OCI-LY1 (cell line): Measurements from ENCODE around the gene ARHGEF37.

Experiments used
- H2AFZ ChIP-seq: fragments of 200-600 bp; sonication (generic), shearing (Covaris generic); 2 replicates; pipeline ENCODE4 v1.6.0; 2014; ENCODE audit warnings: antibody characterized with exemption, mild to moderate bottlenecking, low read length
- H3F3A ChIP-seq: fragments of 200-600 bp; sonication (generic), shearing (Covaris generic); 2 replicates; pipeline ENCODE4 v1.6.0; 2014; ENCODE audit warnings: mild to moderate bottlenecking, antibody characterized with exemption, low read length, moderate library complexity; ENCODE audit not compliant: insufficient read depth
- H3K27ac ChIP-seq: fragments of 200-600 bp; sonication (generic); 2 replicates; pipeline ENCODE4 v1.5.1; 2014; ENCODE audit warnings: low read length, mixed run types, mild to moderate bottlenecking, low read depth; ENCODE audit not compliant: poor library complexity, severe bottlenecking
- H3K27me3 ChIP-seq: fragments of 200-600 bp; sonication (generic); 2 replicates; pipeline ENCODE4 v1.6.0; 2014; ENCODE audit warnings: antibody characterized with exemption, mild to moderate bottlenecking, low read length, moderate library complexity; ENCODE audit not compliant: insufficient read depth
- H3K36me3 ChIP-seq: fragments of 200-600 bp; sonication (generic); 2 replicates; pipeline ENCODE4 v1.6.1; 2014; ENCODE audit warnings: mild to moderate bottlenecking, antibody characterized with exemption, low read length, moderate library complexity, mixed read lengths; ENCODE audit not compliant: insufficient read depth
- H3K4me1 ChIP-seq: fragments of 200-600 bp; sonication (generic); 2 replicates; pipeline ENCODE4 v1.5.1; 2014; ENCODE audit warnings: mild to moderate bottlenecking, low read length, moderate library complexity; ENCODE audit not compliant: insufficient read depth, severe bottlenecking
- H3K4me2 ChIP-seq: fragments of 200-600 bp; sonication (generic), shearing (Covaris generic); 2 replicates; pipeline ENCODE4 v1.6.1; 2014; ENCODE audit warnings: low read length
- H3K4me3 ChIP-seq: fragments of 200-600 bp; sonication (generic); 2 replicates; pipeline ENCODE4 v1.5.1; 2014; ENCODE audit warnings: low read length, low read depth, mild to moderate bottlenecking, mixed read lengths; ENCODE audit not compliant: poor library complexity, severe bottlenecking
- H3K79me2 ChIP-seq: fragments of 200-600 bp; shearing (Covaris generic); 2 replicates; pipeline ENCODE4 v1.6.1; 2016; ENCODE audit warnings: mixed run types, low read length, mixed read lengths; ENCODE audit not compliant: insufficient read depth
- H3K9ac ChIP-seq: fragments of 200-600 bp; sonication (generic), shearing (Covaris generic); 2 replicates; pipeline ENCODE4 v1.6.1; 2014; ENCODE audit warnings: mild to moderate bottlenecking, low read length, mixed read lengths
- H3K9me2 ChIP-seq: fragments of 200-600 bp; sonication (generic), shearing (Covaris generic); 2 replicates; pipeline ENCODE4 v1.6.1; 2014; ENCODE audit warnings: low read depth, mild to moderate bottlenecking, low read length, mixed read lengths
- H3K9me3 ChIP-seq: fragments of 200-600 bp; shearing (Covaris generic); 2 replicates; pipeline ENCODE4 v1.6.1; 2014; ENCODE audit warnings: low read length, mixed read lengths
- H4K20me1 ChIP-seq: fragments of 200-600 bp; sonication (generic), shearing (Covaris generic); 2 replicates; pipeline ENCODE4 v1.6.0; 2016; ENCODE audit warnings: mild to moderate bottlenecking, low read length; ENCODE audit not compliant: insufficient read depth
- EZH2 ChIP-seq: fragments of 200-600 bp; sonication (generic), shearing (Covaris generic); IDR thresholded peaks from 2 replicates; pipeline ENCODE4 v1.8.0; 2017; ENCODE audit warnings: borderline replicate concordance, mixed run types, mild to moderate bottlenecking, antibody characterized with exemption, low read length, moderate library complexity, mixed read lengths
- TF ChIP-seq, protein P1 (sequence below): fragments of 200-600 bp; sonication (generic), shearing (Covaris generic); IDR thresholded peaks from 2 replicates; pipeline ENCODE4 v1.5.1; 2017; ENCODE audit warnings: mild to moderate bottlenecking, antibody characterized with exemption, low read length, moderate library complexity, mixed read lengths

The ARHGEF37 gene

GRCh38 chr5:149604321-149604720 is 23.0 kb downstream of the ARHGEF37 start:
- Histone ChIP-seq H3K79me2 (no peaks in the 10 kb centered on the region), H4K20me1 (no peaks in the 10 kb centered on the region), H3K27me3 (no peaks in the 10 kb centered on the region), H3F3A (no peaks in the 10 kb centered on the region), H2AFZ (no peak overlapping the region), H3K27ac (no peak overlapping the region), H3K36me3 (no peaks in the 10 kb centered on the region), H3K9ac (no peak overlapping the region), H3K4me1 (peaks cover 16% of the 10 kb centered on the region), H3K9me3 (no peaks in the 10 kb centered on the region), H3K4me2 (no peak overlapping the region), H3K9me2 (no peaks in the 10 kb centered on the region), H3K4me3 (no peak overlapping the region)
- TF ChIP-seq, protein P1, sequence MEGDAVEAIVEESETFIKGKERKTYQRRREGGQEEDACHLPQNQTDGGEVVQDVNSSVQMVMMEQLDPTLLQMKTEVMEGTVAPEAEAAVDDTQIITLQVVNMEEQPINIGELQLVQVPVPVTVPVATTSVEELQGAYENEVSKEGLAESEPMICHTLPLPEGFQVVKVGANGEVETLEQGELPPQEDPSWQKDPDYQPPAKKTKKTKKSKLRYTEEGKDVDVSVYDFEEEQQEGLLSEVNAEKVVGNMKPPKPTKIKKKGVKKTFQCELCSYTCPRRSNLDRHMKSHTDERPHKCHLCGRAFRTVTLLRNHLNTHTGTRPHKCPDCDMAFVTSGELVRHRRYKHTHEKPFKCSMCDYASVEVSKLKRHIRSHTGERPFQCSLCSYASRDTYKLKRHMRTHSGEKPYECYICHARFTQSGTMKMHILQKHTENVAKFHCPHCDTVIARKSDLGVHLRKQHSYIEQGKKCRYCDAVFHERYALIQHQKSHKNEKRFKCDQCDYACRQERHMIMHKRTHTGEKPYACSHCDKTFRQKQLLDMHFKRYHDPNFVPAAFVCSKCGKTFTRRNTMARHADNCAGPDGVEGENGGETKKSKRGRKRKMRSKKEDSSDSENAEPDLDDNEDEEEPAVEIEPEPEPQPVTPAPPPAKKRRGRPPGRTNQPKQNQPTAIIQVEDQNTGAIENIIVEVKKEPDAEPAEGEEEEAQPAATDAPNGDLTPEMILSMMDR = no peak
- TF ChIP-seq EZH2 = no peak

DNA sequence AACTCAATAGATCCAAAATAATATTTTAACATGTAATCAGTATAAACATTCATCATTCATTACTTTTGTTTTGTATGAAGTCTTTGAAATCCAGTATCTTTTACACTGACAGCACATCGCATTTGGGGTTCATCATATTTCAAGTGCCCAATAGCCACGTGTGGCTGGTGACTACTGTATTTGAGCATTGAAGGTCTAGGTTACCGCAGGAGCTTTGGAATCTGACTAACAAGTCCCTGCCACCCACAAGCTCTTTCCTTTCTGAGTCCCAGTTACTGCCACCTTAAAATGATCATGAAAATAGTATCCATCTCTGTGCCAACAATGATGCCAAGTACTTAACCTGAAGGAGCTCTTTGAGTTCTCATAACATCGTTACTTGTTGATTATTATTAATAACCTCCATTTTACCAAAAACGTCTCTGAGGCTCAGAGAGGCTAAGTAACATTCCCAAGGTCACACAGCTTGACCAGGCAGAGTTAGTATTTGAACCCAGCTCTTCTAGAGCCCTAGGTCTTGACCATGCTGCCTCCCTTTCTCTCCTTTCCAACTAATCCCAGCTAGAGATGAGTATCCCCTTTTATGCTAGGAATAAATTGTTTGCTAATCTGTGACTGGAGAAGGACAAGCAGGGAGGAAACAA is 24.2 kb downstream of the ARHGEF37 start:
- no peak overlapping the region for H3K4me2 ChIP-seq
- no peaks in the 10 kb centered on the region for H3F3A ChIP-seq
- no peak overlapping the region for H3K9ac ChIP-seq
- H2AFZ ChIP-seq = no peak overlapping the region
- TF ChIP-seq EZH2 = no peak
- TF ChIP-seq, protein P1 = no peak
- peaks cover 16% of the 10 kb centered on the region for H3K4me1 ChIP-seq
- H3K4me3 ChIP-seq = no peak overlapping the region
- no peak overlapping the region for H3K27ac ChIP-seq
- H3K27me3 ChIP-seq = no peaks in the 10 kb centered on the region
- no peaks in the 10 kb centered on the region for H3K79me2 ChIP-seq
- H4K20me1 ChIP-seq = no peaks in the 10 kb centered on the region
- H3K9me2 ChIP-seq = no peaks in the 10 kb centered on the region
- no peaks in the 10 kb centered on the region for H3K9me3 ChIP-seq
- H3K36me3 ChIP-seq = no peaks in the 10 kb centered on the region

GRCh38 chr5:149605998-149606724 is 24.9 kb downstream of the ARHGEF37 start:
- H4K20me1 ChIP-seq = no peaks in the 10 kb centered on the region
- no peaks in the 10 kb centered on the region for H3K79me2 ChIP-seq
- H2AFZ ChIP-seq = no peak overlapping the region
- H3K9ac ChIP-seq = no peak overlapping the region
- H3K4me1 ChIP-seq = peaks cover 16% of the 10 kb centered on the region
- no peaks in the 10 kb centered on the region for H3K36me3 ChIP-seq
- no peaks in the 10 kb centered on the region for H3K27me3 ChIP-seq
- no peaks in the 10 kb centered on the region for H3F3A ChIP-seq
- no peaks in the 10 kb centered on the region for H3K9me3 ChIP-seq
- H3K4me3 ChIP-seq = no peak overlapping the region
- TF ChIP-seq, protein P1 = no peak
- TF ChIP-seq EZH2 = no peak
- H3K27ac ChIP-seq = peak overlapping the region; percentile 50
- H3K9me2 ChIP-seq = no peaks in the 10 kb centered on the region
- peak overlapping the region; percentile 27; the same call in 1 of the 2 replicates for H3K4me2 ChIP-seq
